Bronchial epithelial cell (primary cell): Measurements from ENCODE around the gene PELI2. TPM values are rescaled to one million over a fixed set of nuclear protein-coding genes. Genes with fewer than 3 reads are reported as not detected.
A peak's percentile ranks its signal among the peaks of the same experiment; 100 is the strongest.

Experiments
- DNase-seq: peaks from one replicate; pipeline ENCODE4 v3.0.0-alpha.2; 2010; ENCODE audit warnings: low read depth
- FAIRE-seq: peaks from 2 replicates; lab custom pipeline; 2011; peaks lifted over from hg19 to GRCh38; lab: Jason Lieb, UNC
- H3K27me3 ChIP-seq: 2 replicates; pipeline ENCODE4 v1.5.1; 2011; ENCODE audit warnings: low read length; ENCODE audit not compliant: control insufficient read depth, insufficient read depth
- H3K36me3 ChIP-seq: 2 replicates; pipeline ENCODE4 v1.5.1; 2011; ENCODE audit warnings: low read length; ENCODE audit not compliant: control insufficient read depth, insufficient read depth
- H3K4me3 ChIP-seq: 2 replicates; pipeline ENCODE4 v1.5.1; 2011; ENCODE audit warnings: mild to moderate bottlenecking, low read depth, low read length, control low read depth
- total RNA-seq: library from RNA; depleted of rRNA; stranded (reverse); fragments of >200 nt; gene quantifications from 2 replicates; pipeline ENCODE4 v1.2.1, GENCODE V29; 2014
- TF ChIP-seq, protein P1 (sequence below): IDR thresholded peaks from 2 replicates; pipeline ENCODE4 v1.5.1; 2011; ENCODE audit warnings: mild to moderate bottlenecking, moderate library complexity, low read length, control low read depth, inconsistent platforms; ENCODE audit not compliant: insufficient read depth, severe bottlenecking

Gene PELI2
- total RNA-seq, 1 donor from 2014 or later, result 2.1 TPM

DNA sequence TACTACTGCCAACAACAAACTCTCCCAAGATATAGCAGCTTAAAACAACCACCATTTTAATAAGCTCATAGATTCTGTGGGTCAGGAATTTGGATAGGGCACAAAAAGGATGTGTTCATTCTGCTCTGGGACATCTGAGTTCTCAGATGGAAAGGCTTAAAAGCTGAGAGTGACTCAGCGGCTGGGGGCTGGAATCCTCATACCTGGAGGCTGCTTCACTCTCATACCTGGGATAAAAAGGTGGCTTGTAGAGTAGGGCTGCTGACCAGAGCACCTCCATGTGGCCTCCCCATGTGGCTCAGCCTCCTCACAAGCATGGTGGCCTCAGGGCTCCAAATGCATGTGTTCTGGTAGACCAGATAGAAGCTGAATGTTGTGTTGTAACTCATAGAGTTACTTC, 20.2 kb upstream of the PELI2 start:
- Histone ChIP-seq H3K4me3 (no peak overlapping the region), H3K36me3 (no peaks in the 10 kb centered on the region), H3K27me3 (no peaks in the 10 kb centered on the region)
- DNase-seq (peak; percentile 26), FAIRE-seq (no peak)
- TF ChIP-seq, protein P1, sequence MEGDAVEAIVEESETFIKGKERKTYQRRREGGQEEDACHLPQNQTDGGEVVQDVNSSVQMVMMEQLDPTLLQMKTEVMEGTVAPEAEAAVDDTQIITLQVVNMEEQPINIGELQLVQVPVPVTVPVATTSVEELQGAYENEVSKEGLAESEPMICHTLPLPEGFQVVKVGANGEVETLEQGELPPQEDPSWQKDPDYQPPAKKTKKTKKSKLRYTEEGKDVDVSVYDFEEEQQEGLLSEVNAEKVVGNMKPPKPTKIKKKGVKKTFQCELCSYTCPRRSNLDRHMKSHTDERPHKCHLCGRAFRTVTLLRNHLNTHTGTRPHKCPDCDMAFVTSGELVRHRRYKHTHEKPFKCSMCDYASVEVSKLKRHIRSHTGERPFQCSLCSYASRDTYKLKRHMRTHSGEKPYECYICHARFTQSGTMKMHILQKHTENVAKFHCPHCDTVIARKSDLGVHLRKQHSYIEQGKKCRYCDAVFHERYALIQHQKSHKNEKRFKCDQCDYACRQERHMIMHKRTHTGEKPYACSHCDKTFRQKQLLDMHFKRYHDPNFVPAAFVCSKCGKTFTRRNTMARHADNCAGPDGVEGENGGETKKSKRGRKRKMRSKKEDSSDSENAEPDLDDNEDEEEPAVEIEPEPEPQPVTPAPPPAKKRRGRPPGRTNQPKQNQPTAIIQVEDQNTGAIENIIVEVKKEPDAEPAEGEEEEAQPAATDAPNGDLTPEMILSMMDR, result no peak

DNA sequence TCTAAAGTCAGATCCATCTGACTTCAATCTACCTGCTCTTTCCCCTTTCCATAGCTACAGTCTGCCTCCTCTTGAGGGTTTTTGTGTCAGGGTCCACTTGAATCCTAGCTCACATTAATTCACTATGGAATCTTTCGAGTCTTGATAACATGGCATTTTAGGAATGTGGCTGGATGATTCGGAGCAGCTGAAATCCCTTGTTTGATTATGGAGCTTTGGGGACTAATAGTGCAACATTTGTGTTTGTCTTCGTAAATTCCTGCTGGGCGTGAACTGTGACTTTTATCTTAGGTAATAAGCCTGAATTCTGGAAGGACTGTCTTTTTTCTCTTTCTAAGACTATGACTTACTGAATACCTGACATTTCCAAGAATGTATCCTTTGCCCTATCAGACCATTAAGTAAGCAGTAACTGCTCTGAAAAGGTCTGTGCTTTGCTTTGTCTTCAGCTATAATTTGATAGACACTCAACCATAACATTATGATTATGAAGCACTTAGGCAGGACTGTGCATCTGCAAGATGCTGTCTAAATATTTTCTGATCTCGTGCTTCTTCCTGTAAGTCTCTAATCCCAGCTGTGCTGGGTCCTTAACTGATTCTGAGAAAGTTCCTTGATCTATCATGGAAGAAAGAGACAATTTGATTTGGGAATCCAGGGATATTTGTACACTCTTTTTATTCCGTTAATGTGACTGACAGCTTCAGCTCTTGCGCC, 19.0 kb upstream of the PELI2 start:
- TF ChIP-seq, protein P1, result no peak
- no peaks in the 10 kb centered on the region for H3K36me3 ChIP-seq
- DNase-seq, result no peak
- H3K4me3 ChIP-seq, result no peak overlapping the region
- no peaks in the 10 kb centered on the region for H3K27me3 ChIP-seq
- no peak for FAIRE-seq

DNA sequence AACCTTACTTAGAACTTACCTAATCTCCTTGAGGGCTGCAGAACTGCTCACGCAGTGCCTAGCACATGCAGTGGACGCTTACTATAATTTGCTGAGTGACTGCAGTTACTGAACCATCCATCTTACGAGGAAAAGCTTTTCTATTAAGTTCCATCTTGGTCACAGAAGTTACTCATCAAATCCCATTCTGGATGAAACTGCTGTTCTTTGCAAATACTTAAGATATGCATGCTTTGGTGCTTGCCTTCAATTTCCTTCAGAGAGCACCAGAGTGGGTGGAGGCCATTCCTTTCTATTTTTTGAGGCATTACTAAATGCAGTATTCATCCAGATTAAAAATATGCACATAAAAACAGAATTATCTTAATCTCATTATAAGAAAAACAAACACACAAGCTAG, 17.7 kb upstream of the PELI2 start:
- H3K4me3 ChIP-seq, result no peak overlapping the region
- H3K36me3 ChIP-seq, result no peaks in the 10 kb centered on the region
- DNase-seq, result peak; percentile 23
- no peak for FAIRE-seq
- no peaks in the 10 kb centered on the region for H3K27me3 ChIP-seq
- TF ChIP-seq, protein P1, result no peak

DNA sequence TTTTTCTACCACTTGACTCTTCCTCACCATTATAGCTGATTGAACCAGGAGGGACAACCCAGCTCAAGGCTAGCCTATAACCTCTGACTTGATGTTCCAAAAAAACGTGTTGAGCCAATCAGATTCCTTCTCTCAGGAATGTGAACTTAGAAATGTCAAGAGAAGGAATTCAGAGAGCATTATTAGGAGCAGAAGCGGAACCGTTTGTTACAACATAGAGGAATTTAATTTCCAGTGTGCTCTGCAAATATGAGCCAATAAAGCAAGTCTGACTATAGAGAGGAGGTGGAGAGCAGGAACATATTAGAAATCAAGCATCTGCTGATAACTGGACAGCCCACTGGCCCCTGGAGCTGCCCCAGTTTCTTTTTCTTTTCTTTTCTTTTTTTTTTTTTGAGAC, 15.3 kb upstream of the PELI2 start:
- no peak for FAIRE-seq

DNA sequence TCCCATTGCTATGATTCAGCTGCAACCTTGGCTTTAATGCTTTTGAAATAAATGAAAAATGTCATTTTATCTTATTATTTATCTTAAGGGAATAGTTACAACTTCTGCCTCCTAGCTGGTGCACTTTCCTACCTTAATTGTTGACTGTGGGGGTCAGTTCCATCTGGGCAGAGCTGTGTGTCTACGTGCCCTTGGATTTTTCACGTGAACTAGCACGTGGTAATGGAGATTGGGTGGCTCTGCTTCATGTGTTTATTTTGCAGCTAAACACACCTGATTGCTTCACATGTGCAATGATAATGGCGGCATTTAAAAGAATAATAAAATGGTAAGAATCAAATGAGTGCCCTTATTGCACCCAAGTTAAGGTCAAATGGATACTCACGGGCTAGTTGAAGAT, 10.6 kb upstream of the PELI2 start:
- Histone ChIP-seq H3K36me3 (no peaks in the 10 kb centered on the region), H3K27me3 (no peaks in the 10 kb centered on the region), H3K4me3 (no peak overlapping the region)
- DNase-seq (no peak), FAIRE-seq (no peak)
- TF ChIP-seq, protein P1, result no peak

More for the DNA sequence above, 15.3 kb upstream of the PELI2 start:
- H3K36me3 ChIP-seq, result no peaks in the 10 kb centered on the region
- no peak overlapping the region for H3K4me3 ChIP-seq
- no peaks in the 10 kb centered on the region for H3K27me3 ChIP-seq
- TF ChIP-seq, protein P1, result no peak
- DNase-seq, result no peak

DNA sequence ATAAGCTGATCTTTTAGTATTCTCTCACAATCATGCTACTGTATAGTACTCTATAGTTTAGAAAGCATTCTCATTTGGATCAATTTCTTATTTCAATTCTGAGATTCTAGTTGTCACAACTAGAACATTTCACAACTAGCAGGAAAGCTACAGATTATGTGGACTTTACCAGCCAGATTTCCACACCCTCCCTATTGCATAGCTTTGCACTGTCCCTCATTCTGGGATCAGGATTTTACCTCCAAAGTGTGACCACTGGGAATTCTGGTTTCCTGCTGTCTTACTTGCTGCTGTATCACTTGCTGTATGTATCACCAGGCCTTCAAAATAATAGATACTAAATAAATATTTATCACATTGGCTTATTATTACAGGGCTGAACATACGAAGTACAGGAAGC, 10.2 kb upstream of the PELI2 start:
- no peak overlapping the region for H3K4me3 ChIP-seq
- no peaks in the 10 kb centered on the region for H3K27me3 ChIP-seq
- no peaks in the 10 kb centered on the region for H3K36me3 ChIP-seq
- TF ChIP-seq, protein P1, result no peak
- FAIRE-seq (no peak), DNase-seq (no peak)
